Smooth muscle cell (in vitro differentiated cells): ENCODE data around the gene PID1. TPM values are rescaled to one million over a fixed set of nuclear protein-coding genes. Genes with fewer than 3 reads are reported as not detected.

Experiments used
- DNase-seq: peaks from one replicate; lab custom pipeline; 2025; ENCODE audit not compliant: unreplicated experiment; lab: John Stamatoyannopoulos, UW
- H2AFZ ChIP-seq: fragments of 200-600 bp; sonication (generic); 2 replicates; pipeline ENCODE4 v1.6.0; 2016; ENCODE audit warnings: antibody characterized with exemption, low read depth, mild to moderate bottlenecking
- H3F3A ChIP-seq: fragments of 200-600 bp; sonication (generic); 2 replicates; pipeline ENCODE4 v1.6.0; 2017; ENCODE audit warnings: antibody characterized with exemption, low read depth
- H3K27ac ChIP-seq: fragments of 200-600 bp; sonication (generic); 2 replicates; pipeline ENCODE4 v1.5.1; 2016; ENCODE audit warnings: low read depth, mild to moderate bottlenecking
- H3K27me3 ChIP-seq: fragments of 200-600 bp; sonication (generic); 2 replicates; pipeline ENCODE4 v1.6.1; 2016; ENCODE audit warnings: low read depth, mild to moderate bottlenecking
- H3K36me3 ChIP-seq: fragments of 200-600 bp; sonication (generic); 2 replicates; pipeline ENCODE4 v1.5.1; 2016; ENCODE audit warnings: low read depth
- H3K4me1 ChIP-seq: fragments of 200-600 bp; sonication (generic); 2 replicates; pipeline ENCODE4 v1.5.1; 2016; ENCODE audit warnings: low read depth
- H3K4me2 ChIP-seq: fragments of 200-600 bp; sonication (generic); 2 replicates; pipeline ENCODE4 v1.6.0; 2016; ENCODE audit warnings: mild to moderate bottlenecking
- H3K4me3 ChIP-seq: fragments of 200-600 bp; sonication (generic); 2 replicates; pipeline ENCODE4 v1.5.1; 2016; ENCODE audit warnings: mild to moderate bottlenecking
- H3K79me2 ChIP-seq: fragments of 200-600 bp; sonication (generic); 2 replicates; pipeline ENCODE4 v1.6.0; 2016; ENCODE audit warnings: low read depth, mild to moderate bottlenecking
- H3K9ac ChIP-seq: fragments of 200-600 bp; sonication (generic); 2 replicates; pipeline ENCODE4 v1.6.0; 2016; ENCODE audit warnings: low read depth
- H3K9me3 ChIP-seq: fragments of 200-600 bp; sonication (generic); replicated peaks from 2 replicates; pipeline ENCODE4 v1.5.1; 2016; ENCODE audit warnings: low read depth
- H4K20me1 ChIP-seq: fragments of 200-600 bp; sonication (generic); 2 replicates; pipeline ENCODE4 v1.6.0; 2016; ENCODE audit warnings: low read depth
- WGBS: methylation state at CpG from one replicate; pipeline ENCODE4 v1.1.7; 2016; ENCODE audit warnings: low lambda C conversion rate; 5-methylcytosine and 5-hydroxymethylcytosine counted together
- polyA plus RNA-seq: library from polyadenylated mRNA; unstranded; fragments of >200 nt; fragmentation: Nextera tagmentation; extraction: Ambion mirVana; gene quantifications from 2 replicates; pipeline ENCODE4 v1.2.1, GENCODE V29; 2016
- total RNA-seq: library from RNA; depleted of rRNA; stranded (reverse); fragments of >200 nt; gene quantifications from 2 replicates; pipeline ENCODE4 v1.2.3, GENCODE V29; 2014
- TF ChIP-seq, protein P1 (sequence below): fragments of 200-600 bp; sonication (generic); IDR thresholded peaks from 2 replicates; pipeline ENCODE4 v1.5.1; 2017; ENCODE audit warnings: borderline replicate concordance, mild to moderate bottlenecking, antibody characterized with exemption; ENCODE audit not compliant: insufficient read depth, poor library complexity, severe bottlenecking

Gene PID1
- total RNA-seq, result 18.1 and 27.0 TPM in 2 replicates
- polyA plus RNA-seq, result 32.8 and 45.3 TPM in 2 replicates

DNA sequence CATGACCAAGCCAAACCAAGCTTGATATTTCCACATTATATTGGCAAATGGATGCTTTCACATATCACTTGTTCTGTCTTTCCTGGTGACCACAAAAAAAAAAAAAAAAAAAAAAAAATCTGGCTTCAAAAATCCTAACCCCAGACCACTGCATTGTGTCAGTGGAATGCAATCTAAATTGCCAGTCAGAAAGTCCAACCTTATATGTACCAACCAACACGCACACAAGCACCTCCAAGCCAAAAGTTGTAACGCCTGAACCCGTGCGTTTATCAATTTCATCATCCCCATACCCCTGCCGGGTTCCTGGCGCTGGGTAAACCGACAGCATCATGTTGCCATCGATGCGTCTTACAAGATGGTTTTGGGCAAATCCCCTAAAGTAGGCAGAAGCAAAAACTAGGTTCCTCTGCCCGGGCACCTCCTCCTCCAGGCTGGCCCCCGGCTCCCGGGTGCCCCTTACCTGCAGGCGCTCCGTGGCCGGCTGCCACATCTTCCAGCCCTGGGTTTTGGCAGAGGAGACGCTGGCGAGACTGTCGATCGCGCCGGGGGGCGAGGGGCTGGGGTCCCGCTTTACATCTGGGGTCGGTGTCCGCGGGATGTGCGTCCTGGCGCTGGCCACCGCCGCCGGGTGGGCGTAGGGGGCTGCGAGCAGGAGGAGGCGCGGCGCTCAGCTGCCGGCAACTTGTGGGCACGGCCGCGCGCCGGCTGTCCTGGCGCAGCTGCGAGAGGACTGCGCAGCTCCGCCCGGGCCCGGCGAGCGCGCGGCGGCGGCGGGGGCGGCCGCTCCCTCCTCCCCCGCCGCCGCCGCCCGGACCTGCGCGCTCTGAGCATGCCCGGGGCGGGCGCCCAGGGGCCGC lies at the start of gene PID1:
TSS of gene PID1 (minus strand) at position 737 of the 860 bp plus-strand sequence. CDS start at position 493, 244 bp downstream.
- H2AFZ ChIP-seq, result peak within 1 kb of the TSS; percentile 90
- no peaks in the 10 kb centered on the region for H3K36me3 ChIP-seq
- peak within 1 kb of the TSS; percentile 81 for H3K9ac ChIP-seq
- peak within 1 kb of the TSS; percentile 92 for H3K4me3 ChIP-seq
- peak within 1 kb of the TSS; percentile 24 for H3K27ac ChIP-seq
- TF ChIP-seq, protein P1, sequence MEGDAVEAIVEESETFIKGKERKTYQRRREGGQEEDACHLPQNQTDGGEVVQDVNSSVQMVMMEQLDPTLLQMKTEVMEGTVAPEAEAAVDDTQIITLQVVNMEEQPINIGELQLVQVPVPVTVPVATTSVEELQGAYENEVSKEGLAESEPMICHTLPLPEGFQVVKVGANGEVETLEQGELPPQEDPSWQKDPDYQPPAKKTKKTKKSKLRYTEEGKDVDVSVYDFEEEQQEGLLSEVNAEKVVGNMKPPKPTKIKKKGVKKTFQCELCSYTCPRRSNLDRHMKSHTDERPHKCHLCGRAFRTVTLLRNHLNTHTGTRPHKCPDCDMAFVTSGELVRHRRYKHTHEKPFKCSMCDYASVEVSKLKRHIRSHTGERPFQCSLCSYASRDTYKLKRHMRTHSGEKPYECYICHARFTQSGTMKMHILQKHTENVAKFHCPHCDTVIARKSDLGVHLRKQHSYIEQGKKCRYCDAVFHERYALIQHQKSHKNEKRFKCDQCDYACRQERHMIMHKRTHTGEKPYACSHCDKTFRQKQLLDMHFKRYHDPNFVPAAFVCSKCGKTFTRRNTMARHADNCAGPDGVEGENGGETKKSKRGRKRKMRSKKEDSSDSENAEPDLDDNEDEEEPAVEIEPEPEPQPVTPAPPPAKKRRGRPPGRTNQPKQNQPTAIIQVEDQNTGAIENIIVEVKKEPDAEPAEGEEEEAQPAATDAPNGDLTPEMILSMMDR, result no peak
- 4% methylated on average over 44 of the region's 68 CpGs for WGBS
- H3K79me2 ChIP-seq, result peaks cover 52% of the 10 kb centered on the region
- peaks cover 17% of the 10 kb centered on the region for H4K20me1 ChIP-seq
- H3F3A ChIP-seq, result no peaks in the 10 kb centered on the region
- H3K27me3 ChIP-seq, result no peaks in the 10 kb centered on the region
- DNase-seq, result no peak
- no peaks in the 10 kb centered on the region for H3K9me3 ChIP-seq
- H3K4me1 ChIP-seq, result no peaks in the 10 kb centered on the region
- peak within 1 kb of the TSS; percentile 98 for H3K4me2 ChIP-seq

- H3K27me3 ChIP-seq, result no peaks in the 10 kb centered on the region
- no peaks in the 10 kb centered on the region for H3K9me3 ChIP-seq
- no peaks in the 10 kb centered on the region for H3K79me2 ChIP-seq
- no peaks in the 10 kb centered on the region for H3K4me1 ChIP-seq
- no peaks in the 10 kb centered on the region for H3F3A ChIP-seq
- no peak overlapping the region for H3K27ac ChIP-seq
- H2AFZ ChIP-seq, result no peak overlapping the region
- no peak overlapping the region for H3K4me3 ChIP-seq
- TF ChIP-seq, protein P1, result no peak
- WGBS, result 92% methylated on average over 3 of the region's 3 CpGs
- no peaks in the 10 kb centered on the region for H4K20me1 ChIP-seq
- H3K4me2 ChIP-seq, result no peak overlapping the region
- no peak overlapping the region for H3K9ac ChIP-seq
- H3K36me3 ChIP-seq, result no peaks in the 10 kb centered on the region
- DNase-seq, result no peak
Observed at GRCh38 chr2:229319558-229319957, 48.5 kb upstream of the PID1 start.

GRCh38 chr2:229314117-229314516 lies 43.0 kb upstream of the PID1 start:
- H3K79me2 ChIP-seq, result no peaks in the 10 kb centered on the region

More at GRCh38 chr2:229314117-229314516, 43.0 kb upstream of the PID1 start:
- H2AFZ ChIP-seq, result no peak overlapping the region
- H4K20me1 ChIP-seq, result no peaks in the 10 kb centered on the region
- no peaks in the 10 kb centered on the region for H3K9me3 ChIP-seq
- no peaks in the 10 kb centered on the region for H3F3A ChIP-seq
- TF ChIP-seq, protein P1, result no peak
- no peak overlapping the region for H3K27ac ChIP-seq
- no peak overlapping the region for H3K9ac ChIP-seq
- H3K27me3 ChIP-seq, result no peaks in the 10 kb centered on the region
- H3K4me1 ChIP-seq, result no peaks in the 10 kb centered on the region
- no peak overlapping the region for H3K4me2 ChIP-seq
- H3K4me3 ChIP-seq, result no peak overlapping the region
- no peaks in the 10 kb centered on the region for H3K36me3 ChIP-seq
- no peak for DNase-seq
- 88% methylated on average over 5 of the region's 5 CpGs for WGBS
